SK-N-SH treated with all-trans-retinoic acid at 6 μM for 48 hours (cell line): Measurements from ENCODE around the gene RHBDL1.

Experiments
- ATAC-seq: fragments of 200-7000 bp; cut with Tn5 transposase; 3 replicates; pipeline ENCODE4 v1.9.1; 2020; ENCODE audit warnings: mild to moderate bottlenecking, moderate library complexity
- ARNTL ChIP-seq: fragments of 450-650 bp; formaldehyde crosslinking; IDR thresholded peaks from 2 replicates; pipeline ENCODE4 v1.5.0; 2020; ENCODE audit warnings: low read depth, mild to moderate bottlenecking, moderate library complexity, borderline replicate concordance
- BACH2 ChIP-seq: fragments of 250-450 bp; sonication (Bioruptor Pico); IDR thresholded peaks from 2 replicates; pipeline ENCODE4 v1.9.0; 2021; ENCODE audit warnings: mild to moderate bottlenecking, borderline replicate concordance
- CSDC2 ChIP-seq: fragments of 250-450 bp; sonication (Bioruptor Pico); IDR thresholded peaks from 2 replicates; pipeline ENCODE4 v1.5.0; 2020; ENCODE audit warnings: mild to moderate bottlenecking, moderate library complexity
- ESRRG ChIP-seq: fragments of 250-450 bp; sonication (Bioruptor Pico); IDR thresholded peaks from 2 replicates; pipeline ENCODE4 v1.6.1; 2021; ENCODE audit warnings: mild to moderate bottlenecking
- ISL1 ChIP-seq: fragments of 250-450 bp; sonication (Bioruptor Pico); IDR thresholded peaks from 2 replicates; pipeline ENCODE4 v2.1.2; 2022; ENCODE audit warnings: mild to moderate bottlenecking, moderate library complexity
- OSR1 ChIP-seq: fragments of 250-450 bp; sonication (Bioruptor Pico); IDR thresholded peaks from 2 replicates; pipeline ENCODE4 v1.8.0; 2022; ENCODE audit warnings: moderate library complexity, mild to moderate bottlenecking, inconsistent platforms
- PPARA ChIP-seq: fragments of 250-450 bp; sonication (Bioruptor Pico); IDR thresholded peaks from 2 replicates; pipeline ENCODE4 v1.5.0; 2020; ENCODE audit warnings: mild to moderate bottlenecking, borderline replicate concordance
- SNAI2 ChIP-seq: fragments of 250-450 bp; sonication (Bioruptor Pico); IDR thresholded peaks from 2 replicates; pipeline ENCODE4 v1.5.0; 2020; ENCODE audit warnings: mild to moderate bottlenecking, moderate library complexity
- TCF4 ChIP-seq: fragments of 250-450 bp; sonication (Bioruptor Pico); IDR thresholded peaks from 2 replicates; pipeline ENCODE4 v1.8.0; 2021; ENCODE audit warnings: mild to moderate bottlenecking, moderate library complexity, borderline replicate concordance
- TOX ChIP-seq: fragments of 250-450 bp; sonication (Bioruptor Pico); IDR thresholded peaks from 2 replicates; pipeline ENCODE4 v1.8.0; 2021; ENCODE audit warnings: mild to moderate bottlenecking, moderate library complexity, borderline replicate concordance
- ZC3H10 ChIP-seq: fragments of 250-450 bp; sonication (Bioruptor Pico); IDR thresholded peaks from 2 replicates; pipeline ENCODE4 v1.5.1; 2021; ENCODE audit warnings: mild to moderate bottlenecking, moderate library complexity
- ZFP3 ChIP-seq: fragments of 250-450 bp; sonication (Bioruptor Pico); IDR thresholded peaks from 2 replicates; pipeline ENCODE4 v1.5.0; 2020; ENCODE audit warnings: mild to moderate bottlenecking, moderate library complexity
- ZFP30 ChIP-seq: fragments of 450-650 bp; formaldehyde crosslinking; IDR thresholded peaks from 2 replicates; pipeline ENCODE4 v1.5.0; 2022; ENCODE audit warnings: mild to moderate bottlenecking, moderate library complexity
- ZNF565 ChIP-seq: fragments of 450-650 bp; formaldehyde crosslinking; conservative IDR thresholded peaks from 2 replicates; pipeline ENCODE4 v1.5.0; 2020; ENCODE audit warnings: low read depth, mild to moderate bottlenecking, moderate library complexity
- ZNF8 ChIP-seq: fragments of 450-650 bp; formaldehyde crosslinking; IDR thresholded peaks from 2 replicates; pipeline ENCODE4 v1.5.0; 2020; ENCODE audit warnings: mild to moderate bottlenecking, moderate library complexity
- TF ChIP-seq, protein P1 (sequence below): fragments of 250-450 bp; sonication (Bioruptor Pico); IDR thresholded peaks from 2 replicates; pipeline ENCODE4 v1.8.0; 2021; ENCODE audit warnings: low read depth, mild to moderate bottlenecking, moderate library complexity, borderline replicate concordance
- TF ChIP-seq, protein P2 (sequence below): fragments of 250-450 bp; sonication (Bioruptor Pico); IDR thresholded peaks from 2 replicates; pipeline ENCODE4 v1.5.0; 2020; ENCODE audit warnings: mild to moderate bottlenecking, moderate library complexity
- TF ChIP-seq, protein P3 (sequence below): fragments of 250-450 bp; sonication (Bioruptor Pico); IDR thresholded peaks from 2 replicates; pipeline ENCODE4 v1.5.1; 2020; ENCODE audit warnings: low read depth, mild to moderate bottlenecking, moderate library complexity
- TF ChIP-seq, protein P4 (sequence below): fragments of 250-450 bp; sonication (Bioruptor Pico); IDR thresholded peaks from 2 replicates; pipeline ENCODE4 v1.5.1; 2021; ENCODE audit warnings: mild to moderate bottlenecking, moderate library complexity
- TF ChIP-seq, protein P5 (sequence below): fragments of 250-450 bp; sonication (Bioruptor Pico); IDR thresholded peaks from 2 replicates; pipeline ENCODE4 v1.8.0; 2020; ENCODE audit warnings: mild to moderate bottlenecking, moderate library complexity, borderline replicate concordance

Gene RHBDL1

DNA sequence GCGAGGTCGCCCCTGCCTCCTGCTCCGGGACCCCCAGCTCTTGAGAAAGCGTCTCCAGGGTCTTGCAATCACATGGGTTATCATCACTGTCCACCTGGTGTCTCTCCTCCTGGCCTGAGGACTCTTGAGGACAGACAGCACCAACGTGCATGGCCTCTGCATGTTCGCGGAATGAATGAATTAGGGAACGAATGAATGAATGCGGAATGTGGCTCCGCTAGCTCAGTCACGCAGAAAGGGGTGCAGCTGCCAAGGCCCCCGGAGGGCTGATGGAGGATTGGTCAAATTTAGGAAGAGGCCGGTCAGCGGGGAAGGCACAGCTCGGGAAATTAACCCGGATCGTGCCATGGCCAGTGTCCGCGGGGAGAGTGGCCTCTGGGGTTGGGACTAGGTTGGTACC, 26.9 kb downstream of the RHBDL1 start:
- TF ChIP-seq ZNF565 (CRISPR knock-in tag), result no peak
- TF ChIP-seq, protein P1, sequence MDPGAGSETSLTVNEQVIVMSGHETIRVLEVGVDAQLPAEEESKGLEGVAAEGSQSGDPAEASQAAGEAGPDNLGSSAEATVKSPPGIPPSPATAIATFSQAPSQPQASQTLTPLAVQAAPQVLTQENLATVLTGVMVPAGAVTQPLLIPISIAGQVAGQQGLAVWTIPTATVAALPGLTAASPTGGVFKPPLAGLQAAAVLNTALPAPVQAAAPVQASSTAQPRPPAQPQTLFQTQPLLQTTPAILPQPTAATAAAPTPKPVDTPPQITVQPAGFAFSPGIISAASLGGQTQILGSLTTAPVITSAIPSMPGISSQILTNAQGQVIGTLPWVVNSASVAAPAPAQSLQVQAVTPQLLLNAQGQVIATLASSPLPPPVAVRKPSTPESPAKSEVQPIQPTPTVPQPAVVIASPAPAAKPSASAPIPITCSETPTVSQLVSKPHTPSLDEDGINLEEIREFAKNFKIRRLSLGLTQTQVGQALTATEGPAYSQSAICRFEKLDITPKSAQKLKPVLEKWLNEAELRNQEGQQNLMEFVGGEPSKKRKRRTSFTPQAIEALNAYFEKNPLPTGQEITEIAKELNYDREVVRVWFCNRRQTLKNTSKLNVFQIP (CRISPR knock-in tag), result no peak
- TF ChIP-seq OSR1, result no peak
- TF ChIP-seq, protein P2, sequence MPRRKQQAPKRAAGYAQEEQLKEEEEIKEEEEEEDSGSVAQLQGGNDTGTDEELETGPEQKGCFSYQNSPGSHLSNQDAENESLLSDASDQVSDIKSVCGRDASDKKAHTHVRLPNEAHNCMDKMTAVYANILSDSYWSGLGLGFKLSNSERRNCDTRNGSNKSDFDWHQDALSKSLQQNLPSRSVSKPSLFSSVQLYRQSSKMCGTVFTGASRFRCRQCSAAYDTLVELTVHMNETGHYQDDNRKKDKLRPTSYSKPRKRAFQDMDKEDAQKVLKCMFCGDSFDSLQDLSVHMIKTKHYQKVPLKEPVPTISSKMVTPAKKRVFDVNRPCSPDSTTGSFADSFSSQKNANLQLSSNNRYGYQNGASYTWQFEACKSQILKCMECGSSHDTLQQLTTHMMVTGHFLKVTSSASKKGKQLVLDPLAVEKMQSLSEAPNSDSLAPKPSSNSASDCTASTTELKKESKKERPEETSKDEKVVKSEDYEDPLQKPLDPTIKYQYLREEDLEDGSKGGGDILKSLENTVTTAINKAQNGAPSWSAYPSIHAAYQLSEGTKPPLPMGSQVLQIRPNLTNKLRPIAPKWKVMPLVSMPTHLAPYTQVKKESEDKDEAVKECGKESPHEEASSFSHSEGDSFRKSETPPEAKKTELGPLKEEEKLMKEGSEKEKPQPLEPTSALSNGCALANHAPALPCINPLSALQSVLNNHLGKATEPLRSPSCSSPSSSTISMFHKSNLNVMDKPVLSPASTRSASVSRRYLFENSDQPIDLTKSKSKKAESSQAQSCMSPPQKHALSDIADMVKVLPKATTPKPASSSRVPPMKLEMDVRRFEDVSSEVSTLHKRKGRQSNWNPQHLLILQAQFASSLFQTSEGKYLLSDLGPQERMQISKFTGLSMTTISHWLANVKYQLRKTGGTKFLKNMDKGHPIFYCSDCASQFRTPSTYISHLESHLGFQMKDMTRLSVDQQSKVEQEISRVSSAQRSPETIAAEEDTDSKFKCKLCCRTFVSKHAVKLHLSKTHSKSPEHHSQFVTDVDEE (CRISPR knock-in tag), result no peak
- TF ChIP-seq ARNTL (CRISPR knock-in tag), result no peak
- TF ChIP-seq BACH2, result no peak
- no peak for TF ChIP-seq TOX
- TF ChIP-seq SNAI2 (CRISPR knock-in tag), result no peak
- TF ChIP-seq ZFP3 (CRISPR knock-in tag), result no peak
- no peak for TF ChIP-seq ESRRG
- TF ChIP-seq, protein P3, sequence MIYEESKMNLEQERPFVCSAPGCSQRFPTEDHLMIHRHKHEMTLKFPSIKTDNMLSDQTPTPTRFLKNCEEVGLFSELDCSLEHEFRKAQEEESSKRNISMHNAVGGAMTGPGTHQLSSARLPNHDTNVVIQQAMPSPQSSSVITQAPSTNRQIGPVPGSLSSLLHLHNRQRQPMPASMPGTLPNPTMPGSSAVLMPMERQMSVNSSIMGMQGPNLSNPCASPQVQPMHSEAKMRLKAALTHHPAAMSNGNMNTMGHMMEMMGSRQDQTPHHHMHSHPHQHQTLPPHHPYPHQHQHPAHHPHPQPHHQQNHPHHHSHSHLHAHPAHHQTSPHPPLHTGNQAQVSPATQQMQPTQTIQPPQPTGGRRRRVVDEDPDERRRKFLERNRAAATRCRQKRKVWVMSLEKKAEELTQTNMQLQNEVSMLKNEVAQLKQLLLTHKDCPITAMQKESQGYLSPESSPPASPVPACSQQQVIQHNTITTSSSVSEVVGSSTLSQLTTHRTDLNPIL (CRISPR knock-in tag), result no peak
- no peak for TF ChIP-seq ZNF8
- no peak for TF ChIP-seq PPARA (CRISPR knock-in tag)
- no peak for TF ChIP-seq TCF4 (CRISPR knock-in tag)
- TF ChIP-seq CSDC2, result no peak
- TF ChIP-seq, protein P4, sequence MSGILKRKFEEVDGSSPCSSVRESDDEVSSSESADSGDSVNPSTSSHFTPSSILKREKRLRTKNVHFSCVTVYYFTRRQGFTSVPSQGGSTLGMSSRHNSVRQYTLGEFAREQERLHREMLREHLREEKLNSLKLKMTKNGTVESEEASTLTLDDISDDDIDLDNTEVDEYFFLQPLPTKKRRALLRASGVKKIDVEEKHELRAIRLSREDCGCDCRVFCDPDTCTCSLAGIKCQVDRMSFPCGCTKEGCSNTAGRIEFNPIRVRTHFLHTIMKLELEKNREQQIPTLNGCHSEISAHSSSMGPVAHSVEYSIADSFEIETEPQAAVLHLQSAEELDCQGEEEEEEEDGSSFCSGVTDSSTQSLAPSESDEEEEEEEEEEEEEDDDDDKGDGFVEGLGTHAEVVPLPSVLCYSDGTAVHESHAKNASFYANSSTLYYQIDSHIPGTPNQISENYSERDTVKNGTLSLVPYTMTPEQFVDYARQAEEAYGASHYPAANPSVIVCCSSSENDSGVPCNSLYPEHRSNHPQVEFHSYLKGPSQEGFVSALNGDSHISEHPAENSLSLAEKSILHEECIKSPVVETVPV, result no peak
- no peak for ATAC-seq

DNA sequence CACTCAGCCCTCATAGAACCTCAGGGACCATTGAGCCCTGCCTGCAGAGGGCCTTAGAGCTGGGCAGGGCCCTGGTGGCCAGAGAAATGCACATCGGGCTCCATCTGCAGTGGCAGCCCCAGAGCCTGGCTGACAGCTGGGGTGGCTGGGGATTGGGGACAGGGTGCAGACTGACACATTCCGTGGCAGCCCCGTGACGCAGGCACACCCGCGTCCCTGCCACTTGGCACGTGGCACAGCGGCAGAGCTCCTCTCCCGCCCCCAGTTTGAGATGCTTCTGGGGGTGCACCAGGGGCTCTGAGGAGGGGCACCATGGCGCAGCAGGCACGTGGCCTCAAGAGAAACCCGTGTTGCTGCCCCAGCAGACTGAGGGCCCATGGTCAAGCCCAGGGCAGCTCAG, 27.9 kb downstream of the RHBDL1 start:
- TF ChIP-seq ZC3H10 (CRISPR knock-in tag), result no peak
- TF ChIP-seq TCF4 (CRISPR knock-in tag), result no peak
- TF ChIP-seq ISL1, result no peak
- TF ChIP-seq, protein P5, sequence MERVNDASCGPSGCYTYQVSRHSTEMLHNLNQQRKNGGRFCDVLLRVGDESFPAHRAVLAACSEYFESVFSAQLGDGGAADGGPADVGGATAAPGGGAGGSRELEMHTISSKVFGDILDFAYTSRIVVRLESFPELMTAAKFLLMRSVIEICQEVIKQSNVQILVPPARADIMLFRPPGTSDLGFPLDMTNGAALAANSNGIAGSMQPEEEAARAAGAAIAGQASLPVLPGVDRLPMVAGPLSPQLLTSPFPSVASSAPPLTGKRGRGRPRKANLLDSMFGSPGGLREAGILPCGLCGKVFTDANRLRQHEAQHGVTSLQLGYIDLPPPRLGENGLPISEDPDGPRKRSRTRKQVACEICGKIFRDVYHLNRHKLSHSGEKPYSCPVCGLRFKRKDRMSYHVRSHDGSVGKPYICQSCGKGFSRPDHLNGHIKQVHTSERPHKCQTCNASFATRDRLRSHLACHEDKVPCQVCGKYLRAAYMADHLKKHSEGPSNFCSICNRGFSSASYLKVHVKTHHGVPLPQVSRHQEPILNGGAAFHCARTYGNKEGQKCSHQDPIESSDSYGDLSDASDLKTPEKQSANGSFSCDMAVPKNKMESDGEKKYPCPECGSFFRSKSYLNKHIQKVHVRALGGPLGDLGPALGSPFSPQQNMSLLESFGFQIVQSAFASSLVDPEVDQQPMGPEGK (CRISPR knock-in tag), result no peak
- no peak for TF ChIP-seq BACH2

DNA sequence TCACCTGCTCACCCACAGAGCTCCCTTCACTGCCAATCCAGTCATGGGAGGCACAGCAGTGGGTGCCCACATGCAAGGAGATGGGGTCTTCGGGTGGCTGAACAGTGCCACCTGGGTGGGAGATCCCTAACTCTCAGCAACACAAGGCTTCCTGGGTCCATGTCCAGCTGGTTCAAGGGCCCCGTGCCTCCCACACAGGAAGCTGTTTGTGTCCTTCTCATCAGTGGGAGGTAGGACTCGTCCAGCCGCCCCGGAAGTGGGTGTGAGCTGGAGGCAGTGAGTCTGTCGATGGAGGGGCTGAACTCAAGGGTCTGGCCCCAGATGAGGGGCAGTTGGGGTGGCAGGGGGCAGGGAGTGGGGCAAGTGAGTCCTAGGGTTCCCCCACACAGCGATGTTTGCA, 28.6 kb downstream of the RHBDL1 start:
- ATAC-seq, result no peak

More for the DNA sequence above, 27.9 kb downstream of the RHBDL1 start:
- no peak for ATAC-seq

More for the DNA sequence above, 28.6 kb downstream of the RHBDL1 start:
- no peak for TF ChIP-seq ZNF8
- no peak for TF ChIP-seq PPARA (CRISPR knock-in tag)
- TF ChIP-seq ZFP30 (CRISPR knock-in tag), result no peak
- TF ChIP-seq ESRRG, result no peak
- TF ChIP-seq, protein P3 (CRISPR knock-in tag), result no peak
- TF ChIP-seq, protein P1 (CRISPR knock-in tag), result no peak
- no peak for TF ChIP-seq TCF4 (CRISPR knock-in tag)
